Adrenal gland (tissue), 5 donors: ENCODE measurements around the gene NKX6-2.

Experiments used
- CTCF ChIP-seq, 6 experiments: fragments of 450-650 bp in 4 of 6; fragments of 200-600 bp in 2 of 6; sonication (generic) in 1 of 6; IDR thresholded peaks; 1 replicate in 5 of 6; 2 replicates in 1 of 6; pipeline versions ENCODE4 v1.5.1 to v1.8.0; 2016 to 2021; ENCODE audit warnings: antibody characterized with exemption in 6 of 6, mild to moderate bottlenecking in 2 of 6, moderate library complexity in 1 of 6
- POLR2A ChIP-seq, 2 donors: fragments of 450-650 bp; IDR thresholded peaks; one replicate each; pipeline ENCODE4 v1.6.1; 2017; ENCODE audit warnings: antibody characterized with exemption in 2 of 2, mild to moderate bottlenecking in 2 of 2, moderate library complexity in 1 of 2
- donor health status: DM: no; HTN: no; CAD: no.

- no peak for TF ChIP-seq CTCF (IDR thresholded peaks at IDR 0.05)
- TF ChIP-seq POLR2A (IDR thresholded peaks at IDR 0.05): no peak
Observed at GRCh38 chr10:132799865-132800264, 13.9 kb upstream of the NKX6-2 start.
